HG03439 (cell line): ENCODE results near the gene CTSF.
"Not testable (repeated sequence)": the region's sequence is repeated elsewhere in the genome, so short reads cannot be mapped to it uniquely, and the experiment has no call there.

Source experiments
- ATAC-seq: cut with Tn5 transposase; IDR thresholded peaks from one replicate; pipeline ENCODE4 v1.9.1; 2021; ENCODE audit warnings: mild to moderate bottlenecking, moderate library complexity; ENCODE audit not compliant: unreplicated experiment

Gene CTSF

DNA sequence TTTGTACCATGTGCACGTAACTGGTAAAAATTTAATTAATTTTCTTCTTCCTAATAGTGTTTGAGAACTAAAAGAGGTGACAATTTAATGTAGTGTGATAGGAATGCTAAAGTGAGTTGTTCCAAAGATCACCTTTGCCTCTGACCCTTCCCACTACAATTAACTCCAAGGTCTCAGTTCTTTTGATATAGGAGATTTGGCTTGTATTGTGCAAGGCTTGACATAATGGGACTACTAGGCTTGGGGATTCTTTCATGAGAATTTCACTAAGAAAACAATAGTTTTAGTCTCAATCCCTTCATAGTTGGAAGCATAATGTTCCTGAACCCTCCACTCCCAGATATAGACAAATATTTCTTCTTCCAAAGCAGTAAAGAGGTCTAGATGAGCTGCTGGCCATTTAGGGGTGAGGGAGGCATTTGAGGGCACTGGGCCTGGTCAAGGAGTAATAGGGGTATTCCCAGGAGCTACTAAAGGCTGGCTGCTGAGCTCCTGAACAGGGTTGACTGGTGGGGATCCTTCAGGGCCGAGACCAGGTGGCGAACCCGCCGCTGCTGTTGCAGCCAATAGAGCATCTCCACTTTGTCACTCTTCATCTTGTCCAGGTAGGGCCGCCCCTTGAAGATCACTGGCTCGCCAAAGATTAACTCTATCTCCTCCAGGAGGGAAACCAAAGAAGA lies 21.7 kb upstream of the CTSF start:
- no peak for ATAC-seq

DNA sequence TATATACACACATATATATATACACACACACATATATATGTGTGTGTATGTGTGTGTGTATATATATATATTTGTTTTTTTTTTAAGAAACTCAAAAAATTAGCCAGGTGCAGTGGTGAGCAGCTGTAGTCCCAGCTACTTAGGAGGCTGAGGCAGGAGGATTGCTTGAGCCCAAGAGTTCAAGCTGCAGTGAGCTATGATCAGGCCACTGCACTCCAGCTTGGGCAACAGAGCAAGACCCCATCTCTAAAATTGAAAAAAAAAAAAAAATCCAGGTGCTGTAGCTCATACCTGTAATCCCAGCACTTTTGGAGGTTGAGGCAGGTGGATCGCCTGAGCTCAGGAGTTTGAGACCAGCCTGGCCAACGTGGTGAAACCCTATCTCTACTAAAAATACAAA lies 20.9 kb upstream of the CTSF start:
- ATAC-seq, result not testable (repeated sequence)

GRCh38 chr11:66586136-66586535 lies 17.7 kb upstream of the CTSF start:
- no peak for ATAC-seq

GRCh38 chr11:66585447-66585846 lies 17.0 kb upstream of the CTSF start:
- not testable (repeated sequence) for ATAC-seq

DNA sequence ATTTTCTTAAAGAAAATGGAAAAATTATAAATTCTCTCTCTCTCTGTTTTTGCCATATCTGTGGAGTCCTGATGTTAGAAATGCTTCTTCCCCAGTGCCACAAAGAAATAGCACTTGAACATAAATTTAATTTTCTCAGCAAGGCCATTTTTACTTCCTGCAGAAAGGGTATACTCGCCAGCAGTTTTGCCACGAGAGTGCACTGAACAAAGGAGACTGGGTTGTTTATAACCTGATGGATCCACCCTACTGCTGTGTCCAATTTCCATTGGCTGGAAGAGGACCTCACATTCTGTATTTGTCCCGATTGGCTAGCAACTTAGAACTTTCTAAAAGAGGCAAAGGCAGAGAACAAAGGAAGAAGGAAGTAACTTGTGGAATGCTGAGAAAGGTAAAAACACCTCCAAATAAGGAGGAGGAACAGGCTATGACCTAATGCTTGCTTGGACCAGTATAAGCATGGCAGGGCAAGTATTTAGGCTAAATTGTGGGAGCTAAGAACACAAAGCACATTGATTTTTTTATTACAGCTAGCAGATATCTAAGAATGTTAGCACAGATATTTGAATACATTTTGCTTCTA lies 14.2 kb upstream of the CTSF start:
- ATAC-seq, result not testable (repeated sequence)

DNA sequence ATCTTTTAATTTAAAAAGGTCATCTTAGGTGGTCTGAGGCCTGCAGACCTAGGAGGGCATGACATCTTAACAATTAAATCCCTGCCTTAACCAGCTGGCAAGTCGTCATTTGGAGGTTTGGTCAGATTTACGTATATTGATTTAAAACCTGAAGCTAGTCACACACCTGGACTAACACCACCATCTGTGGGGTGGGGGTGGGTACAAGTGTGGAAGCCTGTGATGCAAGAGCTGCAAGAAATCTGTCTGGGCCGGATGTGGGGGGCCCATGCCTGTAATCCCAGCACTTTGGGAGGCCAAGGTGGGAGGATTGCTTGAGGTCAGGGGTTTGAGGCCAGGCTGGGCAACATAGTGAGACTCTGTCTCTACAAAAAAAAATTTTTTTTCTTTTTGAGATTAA lies 12.9 kb upstream of the CTSF start:
- no peak for ATAC-seq

DNA sequence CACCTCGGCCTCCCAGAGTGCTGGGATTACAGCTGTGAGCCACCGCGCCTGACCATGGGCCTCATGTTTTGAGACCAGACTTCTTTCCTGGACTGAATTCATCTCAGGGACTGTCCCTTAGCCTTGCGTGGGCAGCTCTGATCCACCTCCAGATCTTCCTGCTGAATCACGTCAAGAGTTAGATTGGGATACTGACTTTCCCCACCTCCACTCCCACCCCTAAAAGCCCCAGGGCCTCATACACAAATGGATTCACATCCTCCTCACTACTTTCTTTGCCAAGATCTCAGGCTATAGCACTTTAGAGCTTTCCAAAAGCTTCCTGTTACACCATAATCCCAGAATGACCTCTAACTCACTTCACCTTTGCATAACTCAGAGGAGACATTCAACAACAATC lies 12.4 kb upstream of the CTSF start:
- ATAC-seq, result no peak

DNA sequence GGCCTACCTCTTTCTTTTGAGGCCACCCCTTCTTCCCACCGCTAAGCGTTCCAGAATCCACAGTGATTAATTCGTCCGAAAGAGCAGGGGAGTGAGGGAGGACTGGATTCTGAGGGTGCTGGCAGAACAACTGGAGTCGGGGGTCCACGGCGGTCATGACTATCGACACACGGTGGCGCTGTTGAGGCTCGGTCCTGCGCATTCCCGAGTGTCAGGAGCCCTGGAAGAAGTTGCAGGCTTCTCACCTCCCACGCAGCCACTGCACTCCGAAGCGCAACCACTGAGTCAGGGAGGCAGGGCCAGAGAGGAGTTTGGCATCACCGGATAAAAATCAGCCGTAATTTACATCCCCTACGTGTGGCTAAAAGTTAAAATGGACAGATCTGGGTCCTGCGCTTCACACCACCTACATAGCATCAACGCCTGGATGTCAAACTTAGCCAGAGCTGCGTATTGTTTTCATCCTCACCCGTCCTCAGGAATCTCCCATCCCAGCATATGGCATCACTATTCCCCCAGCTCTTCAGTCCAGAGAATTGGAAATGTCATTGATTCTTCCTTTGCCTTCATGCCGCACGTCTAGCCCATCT lies 10.7 kb upstream of the CTSF start:
- ATAC-seq, result no peak

DNA sequence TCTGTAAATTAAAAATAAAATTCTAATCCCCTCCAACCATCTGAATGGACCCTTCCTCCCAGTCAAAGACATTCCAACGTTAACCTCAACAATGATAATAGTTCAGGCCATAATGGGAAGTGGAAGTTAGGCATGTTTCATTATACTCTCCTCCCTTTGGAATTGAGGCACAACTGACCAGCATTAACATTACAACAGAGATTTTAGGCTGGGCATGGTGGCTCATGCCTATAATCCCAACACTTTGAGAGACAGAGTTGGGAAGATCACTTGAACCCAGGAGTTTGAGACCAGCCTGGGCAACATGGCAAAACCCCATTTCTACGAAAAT lies 2.4 kb upstream of the CTSF start:
- no peak for ATAC-seq

GRCh38 chr11:66570079-66570849 lies 1.9 kb upstream of the CTSF start:
- no peak for ATAC-seq

DNA sequence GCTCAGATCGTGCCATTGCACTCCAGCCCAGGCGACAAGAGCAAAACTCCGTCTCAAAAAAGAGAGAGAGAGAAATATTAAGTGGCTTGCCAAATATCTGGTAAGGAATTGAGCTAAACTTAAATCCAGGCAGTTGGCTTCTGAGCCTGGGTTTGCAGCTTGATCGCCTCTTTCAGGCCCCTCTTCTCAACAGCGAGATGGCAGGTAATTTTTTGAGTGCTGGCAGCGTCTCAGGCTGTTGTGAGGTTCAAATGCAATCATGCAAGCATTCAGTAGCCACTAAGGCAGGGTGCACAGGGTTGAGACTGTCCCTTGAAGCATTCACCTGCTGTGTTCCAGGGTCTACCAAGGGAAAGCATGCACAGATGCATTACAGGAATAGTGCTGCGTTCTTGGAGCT lies 670 bp upstream of the CTSF start:
- no peak for ATAC-seq

DNA sequence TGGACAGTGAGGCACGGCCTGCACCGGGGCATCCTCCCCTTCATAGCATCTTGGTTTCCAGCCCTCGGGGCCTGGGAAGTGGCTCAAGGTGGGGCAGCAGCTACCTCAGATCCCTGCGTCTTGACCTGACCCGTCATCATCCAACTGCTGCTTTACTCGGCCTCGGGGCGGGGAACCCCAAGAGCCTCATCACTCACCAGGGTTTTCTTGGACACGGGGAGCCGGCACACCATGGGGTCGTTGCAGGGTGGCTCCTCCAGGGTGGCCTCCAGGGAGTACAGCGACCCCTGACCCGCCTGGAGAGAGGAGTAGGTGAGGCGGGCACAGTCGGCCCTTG lies 651 bp downstream of the CTSF start:
- ATAC-seq, result no peak

DNA sequence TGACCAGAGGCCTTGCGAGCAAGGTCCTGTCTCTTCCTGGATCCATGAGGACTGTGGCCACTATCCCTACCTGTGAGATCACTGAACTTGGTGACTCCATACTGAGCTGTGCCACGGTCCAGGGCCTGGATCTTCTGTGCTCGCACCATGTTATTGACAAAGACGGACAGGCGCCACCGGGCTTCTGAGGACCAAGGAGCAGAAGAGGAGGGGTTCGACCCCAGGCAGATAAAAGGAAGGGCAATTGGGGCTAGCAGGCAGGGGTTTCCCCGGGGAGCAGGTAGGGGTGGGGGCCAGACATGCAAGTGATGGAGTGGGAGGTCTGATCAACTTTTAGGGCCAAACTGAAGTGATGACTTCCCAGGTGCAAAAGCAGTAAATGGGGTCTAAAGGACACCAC lies 2.2 kb downstream of the CTSF start:
- ATAC-seq, result no peak

GRCh38 chr11:66564984-66565383 lies 3.4 kb downstream of the CTSF start:
- no peak for ATAC-seq

DNA sequence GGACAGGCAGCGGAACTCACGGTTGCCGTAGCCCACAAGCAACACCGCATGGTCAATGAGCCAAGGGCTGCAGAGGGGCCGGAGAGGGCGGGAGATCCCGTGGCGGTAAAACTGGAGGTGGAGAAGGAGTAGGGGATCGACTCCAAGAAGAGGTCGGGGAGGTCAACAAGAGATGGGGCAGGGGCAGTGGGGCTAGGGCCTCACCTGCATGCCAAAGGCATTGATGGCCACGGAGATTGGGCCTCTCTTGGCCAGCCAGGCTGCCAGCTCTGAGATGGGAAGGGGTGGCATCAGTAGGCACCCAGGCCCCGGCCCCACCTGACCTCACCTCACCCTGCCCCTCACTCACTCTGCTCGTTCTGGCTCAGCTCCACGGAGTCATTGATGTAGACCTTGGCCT lies 3.9 kb downstream of the CTSF start:
- no peak for ATAC-seq

DNA sequence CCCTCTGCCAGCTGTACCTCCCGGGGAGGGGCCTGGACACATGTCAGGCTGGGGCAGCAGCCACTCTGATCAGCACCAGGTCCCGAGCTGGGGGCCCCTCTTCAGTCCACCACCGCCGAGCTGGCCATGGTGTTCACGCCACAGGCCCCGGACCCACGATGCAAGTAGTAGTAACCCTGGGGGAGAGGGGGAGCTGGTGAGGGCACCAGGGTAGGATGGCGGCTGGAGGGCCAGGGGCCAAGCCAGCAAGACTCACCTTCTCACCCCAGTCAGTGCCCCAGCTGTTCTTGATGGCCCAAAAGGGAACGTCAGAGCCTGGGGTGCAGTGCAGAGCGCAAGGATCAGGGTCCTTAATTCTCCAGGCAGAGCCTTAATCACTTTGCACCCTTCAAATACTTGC lies 4.6 kb downstream of the CTSF start:
- no peak for ATAC-seq

GRCh38 chr11:66562907-66563583 lies 5.4 kb downstream of the CTSF start:
- ATAC-seq, result no peak

GRCh38 chr11:66562275-66562674 lies 6.1 kb downstream of the CTSF start:
- ATAC-seq, result no peak

GRCh38 chr11:66561975-66562248 lies 6.5 kb downstream of the CTSF start:
- no peak for ATAC-seq

DNA sequence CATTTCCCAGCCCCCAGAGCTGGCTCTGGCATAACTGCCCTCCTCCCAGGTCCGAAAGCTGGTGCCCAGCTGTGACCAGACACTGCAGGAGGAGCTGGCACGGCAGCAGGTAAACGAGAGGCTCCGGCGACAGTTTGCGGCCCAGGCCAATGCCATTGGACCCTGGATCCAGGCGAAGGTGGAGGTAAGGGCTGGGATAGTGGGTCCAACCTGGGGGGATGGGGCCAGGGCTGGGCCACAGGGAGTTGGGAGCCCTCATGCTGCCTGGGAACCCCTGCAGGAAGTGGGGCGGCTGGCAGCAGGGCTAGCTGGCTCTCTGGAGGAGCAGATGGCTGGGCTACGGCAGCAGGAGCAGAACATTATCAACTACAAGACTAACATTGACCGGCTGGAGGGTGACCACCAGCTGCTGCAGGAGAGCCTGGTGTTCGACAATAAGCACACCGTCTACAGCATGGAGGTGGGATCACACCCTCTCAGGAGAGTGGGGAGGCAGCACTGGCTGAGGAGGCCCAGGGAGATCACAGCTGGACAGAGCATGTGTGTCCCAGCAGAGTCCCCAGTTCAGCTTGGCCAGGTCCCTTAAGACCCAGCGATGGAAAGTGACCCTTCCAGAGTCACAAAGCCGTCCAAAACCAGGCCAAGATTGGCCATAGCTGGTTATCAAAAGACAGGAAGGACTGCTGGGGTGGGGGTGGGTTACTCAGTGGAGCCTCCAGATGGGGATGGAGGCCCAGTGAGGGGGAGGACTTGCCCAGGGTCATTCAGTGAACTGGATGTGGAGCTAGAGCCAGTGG lies 7.0 kb downstream of the CTSF start:
- ATAC-seq, result no peak
